DMS153 (cell line): ENCODE measurements around the gene GTF2IRD2.
"Not testable (repeated sequence)": the region's sequence is repeated elsewhere in the genome, so short reads cannot be mapped to it uniquely, and the experiment has no call there.

Experiments
- DNase-seq: peaks from one replicate; lab custom pipeline; 2025; lab: John Stamatoyannopoulos, UW

GTF2IRD2 gene

DNA sequence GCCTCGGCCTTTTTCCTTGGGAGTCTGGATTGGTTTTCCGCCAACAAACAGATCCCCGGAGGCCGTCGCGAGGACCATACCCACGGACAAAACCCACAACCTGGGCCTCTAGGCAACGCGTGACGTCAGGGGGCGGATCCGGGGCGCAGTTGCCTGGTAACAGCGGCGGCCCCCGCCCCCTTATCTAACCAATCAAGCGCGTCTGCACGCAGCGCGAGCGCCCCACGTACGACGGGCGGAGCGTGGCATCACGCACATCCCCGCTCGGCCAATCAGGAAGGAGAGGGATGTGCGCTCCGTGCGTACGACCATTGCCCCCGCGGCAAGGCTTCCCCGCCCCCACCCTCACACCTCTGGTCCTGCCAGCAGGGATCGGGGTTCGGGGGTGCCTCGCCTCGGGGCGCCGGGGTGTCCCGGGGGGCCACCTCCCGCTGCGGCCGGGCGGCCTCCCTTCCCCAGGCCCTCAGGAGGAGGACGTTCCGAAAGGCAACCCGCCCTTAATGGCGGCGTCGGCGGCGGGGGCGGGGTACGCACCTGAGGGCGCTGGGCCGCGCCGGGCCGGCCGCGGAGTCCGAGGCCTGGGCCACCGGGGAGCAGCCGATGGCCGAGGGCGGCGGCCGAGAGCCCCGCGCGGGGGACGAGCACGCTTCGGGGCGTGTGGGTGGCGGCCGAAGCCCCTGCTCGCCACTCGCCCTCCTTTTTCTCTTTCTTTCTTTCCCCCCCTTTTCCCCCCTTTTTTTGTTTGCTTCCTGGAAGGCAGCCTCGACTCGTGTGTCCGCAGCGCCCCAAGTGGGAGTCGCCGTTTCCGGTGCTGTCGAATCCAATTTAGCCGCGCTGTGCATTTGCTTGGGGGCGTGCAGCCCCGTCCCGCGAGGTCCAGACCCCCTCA, at the start of gene GTF2IRD2:
Gene GTF2IRD2 (minus strand): TSS at position 773 of the 889 bp plus-strand sequence. CDS start 15,227 bp downstream, outside the sequence.
- not testable (repeated sequence) for DNase-seq

DNA sequence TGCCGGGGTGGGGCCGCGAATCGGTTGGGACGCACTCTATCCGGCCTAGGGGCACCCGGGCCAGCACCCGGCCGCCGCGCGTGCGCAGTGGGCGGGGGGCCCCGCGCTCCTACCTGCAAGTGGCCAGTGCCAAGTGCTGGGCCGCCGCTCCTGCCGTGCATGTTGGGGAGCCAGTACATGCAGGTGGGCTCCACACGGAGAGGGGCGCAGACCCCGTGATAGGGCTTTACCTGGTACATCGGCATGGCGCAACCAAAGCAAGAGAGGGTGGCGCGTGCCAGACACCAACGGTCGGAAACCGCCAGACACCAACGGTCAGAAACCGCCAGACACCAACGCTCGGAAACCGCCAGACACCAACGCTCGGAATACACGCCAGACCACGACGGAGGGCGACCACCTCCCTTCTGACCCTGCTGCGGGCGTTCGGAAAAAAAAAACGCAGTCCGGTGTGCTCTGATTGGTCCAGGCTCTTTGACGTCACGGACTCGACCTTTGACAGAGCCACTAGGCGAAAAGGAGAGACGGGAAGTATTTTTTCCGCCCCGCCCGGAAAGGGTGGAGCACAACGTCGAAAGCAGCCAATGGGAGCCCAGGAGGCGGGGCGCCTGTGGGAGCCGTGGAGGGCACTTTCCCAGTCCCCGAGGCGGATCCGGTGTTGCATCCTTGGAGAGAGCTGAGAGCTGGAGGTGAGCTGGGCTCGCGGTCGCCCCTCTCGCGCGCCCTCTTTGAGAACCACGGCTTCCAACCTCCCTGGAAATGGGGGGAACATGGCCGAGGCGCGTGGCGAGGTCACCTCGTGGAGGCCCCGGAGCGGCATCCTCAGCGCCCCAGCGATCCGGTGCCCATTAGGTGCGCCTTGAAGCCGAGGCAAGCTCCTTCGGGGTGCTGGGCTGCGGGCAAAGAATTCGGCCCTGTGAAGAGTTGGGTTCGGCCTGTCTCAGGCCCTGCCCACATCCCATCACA, 39.0 kb upstream of the GTF2IRD2 start:
- peak; percentile 50 for DNase-seq

DNA sequence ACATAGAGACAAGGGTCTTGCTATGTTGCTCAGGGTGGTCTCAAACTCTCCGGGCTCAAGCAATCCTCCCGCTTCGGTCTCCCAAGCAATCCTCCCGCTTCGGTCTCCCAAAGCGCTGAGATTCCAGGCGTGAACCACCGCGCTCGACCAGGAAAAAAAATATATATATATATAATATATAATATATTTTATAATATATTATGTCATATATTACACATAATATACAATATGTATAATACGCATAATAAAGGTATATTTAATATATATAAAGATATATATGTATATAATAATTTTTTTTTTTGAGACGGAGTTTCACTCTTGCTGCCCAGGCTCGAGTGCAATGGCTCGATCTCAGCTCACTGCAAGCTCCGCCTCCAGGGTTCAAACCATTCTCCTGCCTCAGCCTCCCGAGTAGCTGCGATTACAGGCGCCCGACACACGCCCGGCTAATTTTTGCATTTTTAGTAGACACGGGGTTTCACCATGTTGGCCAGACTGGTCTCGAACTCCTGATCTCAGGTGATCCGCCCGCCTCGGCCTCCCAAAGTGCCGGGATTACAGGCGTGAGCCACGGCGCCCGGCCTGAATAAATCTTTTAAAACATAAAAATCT, 38.2 kb upstream of the GTF2IRD2 start:
- DNase-seq: not testable (repeated sequence)

DNA sequence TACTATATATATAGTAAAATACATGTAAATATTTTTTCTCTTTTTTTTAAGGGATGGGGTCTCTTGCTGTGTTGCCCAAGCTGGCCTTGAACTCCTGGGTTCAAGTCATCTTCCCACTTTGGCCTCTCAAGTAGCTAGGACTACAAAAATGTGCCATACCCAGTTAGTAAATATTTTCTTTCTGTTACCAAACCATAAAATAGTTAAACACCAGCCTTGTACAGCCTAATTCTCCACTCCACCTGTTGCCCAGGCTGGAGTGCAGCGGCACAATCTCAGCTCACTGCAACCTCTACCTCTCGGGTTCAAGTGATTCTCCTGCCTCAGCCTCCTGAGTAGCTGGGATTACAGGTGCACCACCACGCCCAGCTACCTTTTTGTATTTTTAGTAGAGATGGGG, 33.9 kb upstream of the GTF2IRD2 start:
- not testable (repeated sequence) for DNase-seq

DNA sequence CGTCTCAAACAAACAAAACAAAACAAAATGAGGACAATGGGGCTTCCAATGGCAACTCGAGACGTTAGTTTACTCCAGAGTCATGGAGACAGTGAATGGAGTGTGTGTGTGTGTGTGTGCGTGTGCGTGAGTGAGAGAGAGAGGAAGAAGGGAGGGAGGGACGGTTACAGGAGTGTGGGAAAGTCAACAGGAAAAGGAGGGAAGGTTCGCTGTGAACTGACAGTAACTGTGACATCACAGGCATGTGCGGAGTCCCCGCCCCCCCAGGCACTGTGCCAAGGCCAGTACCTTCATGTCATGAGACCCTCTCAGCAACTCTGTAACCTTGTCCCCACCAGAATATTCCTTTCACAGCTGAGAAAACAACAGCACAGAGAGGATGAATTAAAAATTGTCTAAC, 30.7 kb upstream of the GTF2IRD2 start:
- DNase-seq: not testable (repeated sequence)

DNA sequence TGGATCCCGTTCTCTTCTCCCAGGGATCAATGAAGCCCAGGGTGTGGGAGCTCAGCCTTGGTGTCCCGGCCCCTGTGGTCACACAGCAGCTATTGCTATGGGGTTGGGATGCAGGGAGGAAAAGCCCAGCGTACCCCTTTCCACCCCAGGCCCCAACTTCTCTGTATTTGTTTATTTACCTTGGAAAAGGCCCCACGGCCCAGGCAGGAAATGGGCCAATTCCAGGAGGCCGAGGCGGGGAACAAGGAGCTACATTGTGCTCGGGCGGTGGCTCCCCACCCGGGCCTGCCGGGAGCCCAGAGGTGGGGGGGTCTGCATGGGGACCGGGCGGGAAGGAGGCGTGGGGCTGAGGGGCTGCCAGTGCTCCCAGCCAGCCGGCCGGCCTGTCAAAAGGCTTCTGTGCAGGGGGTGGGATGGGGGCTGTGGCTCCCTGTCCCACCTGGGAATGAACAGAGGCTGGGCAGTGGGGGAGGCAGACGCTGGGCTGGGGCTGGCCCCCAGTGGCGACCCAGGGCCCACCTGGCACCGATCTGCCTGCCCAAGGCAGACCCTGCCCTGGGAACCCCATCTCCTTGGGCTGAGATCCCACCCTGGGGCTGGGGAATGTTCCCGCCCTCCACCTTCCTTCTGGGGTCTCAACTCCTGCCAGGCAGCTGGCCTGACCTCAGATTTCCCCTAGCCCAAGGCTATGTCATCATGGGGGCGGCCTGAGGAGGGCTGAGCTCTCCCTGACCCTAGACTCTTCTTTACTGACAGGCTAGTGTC, 23.5 kb upstream of the GTF2IRD2 start:
- not testable (repeated sequence) for DNase-seq

DNA sequence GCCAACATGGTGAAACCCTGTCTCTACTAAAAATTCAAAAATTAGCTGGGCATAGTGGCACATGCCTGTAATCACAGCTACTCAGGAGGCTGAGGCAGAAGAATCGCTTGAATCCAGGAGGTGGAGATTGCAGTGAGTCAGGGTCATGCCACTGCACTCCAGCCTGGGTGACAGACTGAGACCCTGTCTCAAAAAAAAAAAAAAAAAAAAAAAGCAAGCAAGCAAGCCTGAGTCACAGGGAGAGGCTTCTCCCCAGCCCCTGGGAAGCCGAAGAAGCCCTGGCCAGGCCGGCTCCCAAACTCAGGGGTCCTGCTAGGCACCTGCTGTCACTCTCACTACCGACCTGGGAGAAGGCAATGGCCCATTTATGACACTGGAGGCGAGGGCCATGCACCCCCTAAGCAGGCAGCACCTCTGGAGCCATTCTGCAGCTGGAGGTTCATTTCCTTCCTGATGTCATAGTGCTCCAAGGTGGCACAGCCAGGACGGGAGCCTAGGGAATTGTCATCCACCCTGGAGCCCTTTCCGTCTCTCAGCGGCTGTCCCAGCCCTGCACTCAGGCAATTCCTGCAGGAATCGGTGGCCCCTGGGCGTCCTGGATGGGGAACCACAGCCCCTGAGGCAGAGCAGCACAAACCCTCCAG, 22.8 kb upstream of the GTF2IRD2 start:
- not testable (repeated sequence) for DNase-seq

DNA sequence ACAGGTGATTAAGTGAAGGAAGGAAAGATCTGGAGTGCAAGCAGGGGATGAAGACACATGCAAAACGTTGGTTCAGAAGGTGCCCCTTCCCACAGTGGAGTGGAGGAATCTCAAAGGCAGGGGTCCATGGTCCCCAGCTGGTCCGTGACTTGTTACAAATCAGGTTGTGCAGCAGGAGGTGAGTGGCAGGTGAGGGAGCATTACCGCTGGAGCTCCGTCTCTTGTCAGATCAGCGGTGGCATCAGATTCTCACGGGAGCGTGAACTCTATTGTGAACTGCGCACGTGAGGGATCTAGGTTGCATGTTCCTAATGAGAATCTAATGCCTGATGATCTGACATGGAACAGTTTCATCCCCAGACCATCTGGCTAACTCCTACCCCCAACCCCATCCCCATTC, 21.1 kb upstream of the GTF2IRD2 start:
- not testable (repeated sequence) for DNase-seq

DNA sequence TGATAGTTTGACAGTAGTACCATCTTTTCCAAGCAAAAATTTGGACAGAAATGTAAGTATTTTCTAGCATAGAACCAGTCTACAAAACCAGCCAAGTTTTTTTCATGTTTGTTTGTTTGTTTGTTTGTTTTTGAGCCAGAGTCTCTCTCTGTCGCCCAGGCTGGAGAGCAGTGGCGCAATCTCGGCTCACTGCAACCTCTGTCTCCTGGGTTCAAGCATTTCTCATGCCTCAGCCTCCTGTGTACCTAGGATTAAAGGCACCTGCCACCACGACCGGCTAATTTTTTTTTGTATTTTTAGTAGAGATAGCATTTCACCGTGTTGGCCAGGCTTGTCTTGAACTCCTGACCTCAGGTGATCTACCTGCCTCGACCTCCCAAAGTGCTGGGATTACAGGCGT, 14.4 kb upstream of the GTF2IRD2 start:
- not testable (repeated sequence) for DNase-seq

DNA sequence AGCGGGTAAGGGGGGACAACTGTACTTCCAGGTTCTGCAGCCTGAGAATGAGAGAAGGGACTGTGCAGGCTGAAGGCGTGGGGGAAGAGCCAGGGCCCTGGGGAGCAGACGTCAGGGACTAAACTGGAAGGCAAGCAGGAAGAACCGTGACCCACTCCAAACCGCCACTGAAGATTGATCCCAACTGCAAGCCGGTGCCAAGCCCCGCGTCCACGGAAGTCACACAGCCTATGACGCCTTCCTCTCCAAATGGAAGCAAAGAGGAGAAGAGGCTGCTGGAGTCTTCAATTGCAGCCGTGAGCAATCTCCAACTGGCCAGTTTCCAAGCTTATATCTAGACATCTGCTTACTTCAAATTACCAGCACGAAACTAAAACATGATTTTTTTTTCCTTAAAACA, 1.6 kb downstream of the GTF2IRD2 start:
- DNase-seq: not testable (repeated sequence)

DNA sequence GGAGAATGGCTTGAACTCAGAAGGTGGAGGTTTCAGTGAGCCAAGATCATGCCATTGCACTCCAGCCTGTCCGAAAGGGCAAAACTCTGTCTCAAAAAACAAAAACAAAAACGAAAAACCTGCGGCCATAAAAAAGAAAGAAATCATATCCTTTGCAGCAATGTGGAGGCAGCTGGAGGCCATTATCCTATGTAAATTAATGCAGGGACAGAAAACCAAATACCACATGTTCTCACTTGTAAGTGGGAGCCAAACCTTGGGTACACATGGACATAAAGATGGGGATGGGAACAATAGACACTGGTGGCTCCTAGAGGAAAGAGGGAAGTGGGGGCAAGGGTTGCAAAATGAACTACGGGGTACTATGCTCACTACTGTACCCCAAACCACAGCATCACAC, 21.0 kb downstream of the GTF2IRD2 start:
- DNase-seq: not testable (repeated sequence)

DNA sequence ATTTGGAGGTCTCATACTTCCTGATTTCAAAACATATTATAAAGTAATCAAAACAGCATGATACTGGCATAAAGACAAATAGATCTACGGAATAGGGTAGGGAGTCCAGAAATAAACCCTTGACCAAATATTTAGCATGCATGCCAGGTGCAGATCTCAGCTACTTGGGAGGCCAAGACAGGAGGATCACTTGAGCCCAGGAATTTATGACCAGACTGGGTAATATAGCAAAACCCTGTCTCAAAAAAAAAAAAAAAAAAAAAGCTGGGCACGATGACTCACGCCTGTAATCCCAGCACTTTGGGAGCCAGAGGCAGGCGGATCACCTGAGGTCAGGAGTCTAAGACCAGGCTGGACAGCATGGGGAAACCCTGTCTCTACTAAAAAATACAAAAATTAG, 21.4 kb downstream of the GTF2IRD2 start:
- not testable (repeated sequence) for DNase-seq

DNA sequence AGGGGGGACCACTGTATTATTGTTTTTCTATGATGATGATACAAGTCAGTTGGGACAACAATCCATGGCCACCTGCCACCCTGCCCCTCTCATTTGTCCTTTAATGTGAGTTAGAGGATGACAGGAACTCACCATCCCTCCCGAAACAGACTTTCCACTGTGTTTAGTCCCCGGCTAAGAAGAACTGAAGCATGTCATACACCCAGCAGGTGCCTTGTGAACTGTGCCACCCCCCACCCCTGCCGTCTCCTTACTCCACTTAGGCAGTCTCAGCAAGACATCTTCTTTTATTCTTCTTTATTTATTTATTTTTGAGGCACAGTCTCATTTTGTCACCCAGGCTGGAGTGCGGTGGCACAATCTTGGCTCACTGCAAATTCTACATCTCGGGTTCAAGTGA, 30.1 kb downstream of the GTF2IRD2 start:
- DNase-seq: not testable (repeated sequence)

DNA sequence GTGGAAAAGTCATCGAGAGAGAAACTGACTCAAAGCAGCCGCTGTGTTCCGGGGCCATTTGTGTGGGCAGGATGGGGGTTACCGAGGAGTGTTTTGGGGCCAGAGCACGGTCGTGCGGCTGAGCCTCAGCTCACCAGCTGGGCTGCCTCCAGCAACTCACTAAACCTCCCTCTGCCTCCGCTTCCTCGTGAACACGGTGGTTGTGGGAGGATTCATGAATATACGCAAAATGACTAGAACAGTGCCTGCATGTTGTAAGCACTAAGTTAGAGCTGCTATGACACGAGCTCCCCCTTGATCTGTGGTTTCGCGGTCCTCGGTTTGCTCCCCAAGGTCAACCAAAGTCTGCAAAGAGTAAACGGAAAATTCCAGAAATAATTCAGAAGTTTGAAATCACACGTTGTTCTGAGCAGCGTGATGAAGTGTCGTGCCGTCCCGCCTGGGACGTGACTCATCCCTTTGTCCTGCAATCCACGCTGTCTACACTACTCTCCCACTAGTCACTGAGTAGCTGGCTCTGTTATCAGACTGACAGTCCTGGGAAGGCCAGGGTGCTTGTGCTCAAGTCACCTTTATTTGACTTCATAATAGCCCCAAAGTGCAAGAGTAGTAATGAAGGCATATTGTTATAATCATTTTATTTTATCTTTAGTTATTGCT, 31.1 kb downstream of the GTF2IRD2 start:
- DNase-seq: not testable (repeated sequence)

DNA sequence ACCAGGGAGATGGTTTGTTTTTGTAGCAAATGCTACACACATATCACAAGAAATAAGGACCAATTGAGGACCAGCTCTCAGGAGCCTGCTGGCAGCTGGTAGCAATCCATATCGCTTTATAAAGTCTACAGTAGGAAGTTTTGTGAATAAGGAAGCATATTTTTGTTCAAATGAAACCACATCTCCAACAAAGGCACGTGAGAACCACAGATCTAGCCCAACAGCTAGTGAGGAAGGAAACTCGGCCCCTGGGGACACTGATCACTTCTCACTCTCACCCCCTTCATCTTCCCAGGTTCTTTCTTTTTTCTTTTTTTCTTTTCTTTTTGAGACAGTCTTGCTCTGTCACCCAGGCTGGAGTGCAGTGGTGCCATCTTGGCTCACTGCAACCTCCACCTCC, 35.5 kb downstream of the GTF2IRD2 start:
- DNase-seq: not testable (repeated sequence)

DNA sequence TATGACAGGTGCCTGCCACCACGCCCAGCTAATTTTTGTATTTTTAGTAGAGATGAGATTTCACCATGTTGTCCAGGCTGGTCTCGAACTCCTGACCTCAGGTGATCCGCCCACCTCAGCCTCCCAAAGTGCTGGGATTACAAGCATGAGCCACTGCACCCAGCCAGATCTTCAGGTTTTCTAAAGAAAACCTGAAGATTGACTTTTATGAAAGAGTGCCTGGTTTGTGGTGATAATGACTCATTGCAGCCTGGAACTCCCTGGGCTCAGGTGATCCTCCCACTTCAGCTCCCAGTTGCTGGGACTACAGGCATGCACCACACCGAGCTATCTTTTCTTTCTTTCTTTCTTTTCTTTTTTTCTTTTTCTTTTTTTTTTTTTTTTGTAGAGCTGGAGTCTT, 52.8 kb downstream of the GTF2IRD2 start:
- not testable (repeated sequence) for DNase-seq

DNA sequence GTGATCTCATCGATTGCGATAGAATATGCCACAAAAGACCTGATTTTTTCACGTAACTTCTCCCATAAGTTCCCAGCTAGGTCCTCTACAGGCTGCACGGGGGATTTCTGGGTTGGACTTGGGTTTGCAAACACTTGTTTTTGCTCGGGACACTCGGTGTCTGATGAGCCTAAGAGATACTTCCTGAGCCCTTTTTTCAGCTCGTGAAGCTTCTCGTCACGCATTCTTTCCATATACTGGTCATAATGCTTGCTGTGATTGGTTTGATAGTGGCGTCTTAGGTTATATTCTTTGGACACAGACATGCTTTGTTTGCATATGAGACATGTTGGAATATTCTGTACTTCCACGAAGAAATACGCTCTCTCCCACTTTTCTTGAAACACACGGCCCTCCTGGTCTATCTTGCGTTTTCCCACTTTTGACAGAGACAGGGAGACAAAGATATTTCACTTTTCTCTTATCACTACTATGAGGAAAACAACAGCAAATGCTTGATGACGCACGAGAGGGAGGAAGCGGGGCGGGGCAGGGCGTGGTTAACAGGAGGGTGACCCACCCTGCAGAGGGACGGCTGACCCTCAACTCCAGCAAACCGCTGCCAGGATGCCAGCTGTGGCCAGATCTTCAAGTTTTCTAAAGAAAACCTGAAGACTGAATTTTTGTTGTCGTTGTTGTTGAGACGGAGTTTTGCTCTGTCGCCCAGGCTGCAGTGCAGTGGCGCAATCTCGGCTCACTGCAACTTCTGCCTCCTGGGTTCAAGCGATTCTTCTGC, 53.4 kb downstream of the GTF2IRD2 start:
- not testable (repeated sequence) for DNase-seq

DNA sequence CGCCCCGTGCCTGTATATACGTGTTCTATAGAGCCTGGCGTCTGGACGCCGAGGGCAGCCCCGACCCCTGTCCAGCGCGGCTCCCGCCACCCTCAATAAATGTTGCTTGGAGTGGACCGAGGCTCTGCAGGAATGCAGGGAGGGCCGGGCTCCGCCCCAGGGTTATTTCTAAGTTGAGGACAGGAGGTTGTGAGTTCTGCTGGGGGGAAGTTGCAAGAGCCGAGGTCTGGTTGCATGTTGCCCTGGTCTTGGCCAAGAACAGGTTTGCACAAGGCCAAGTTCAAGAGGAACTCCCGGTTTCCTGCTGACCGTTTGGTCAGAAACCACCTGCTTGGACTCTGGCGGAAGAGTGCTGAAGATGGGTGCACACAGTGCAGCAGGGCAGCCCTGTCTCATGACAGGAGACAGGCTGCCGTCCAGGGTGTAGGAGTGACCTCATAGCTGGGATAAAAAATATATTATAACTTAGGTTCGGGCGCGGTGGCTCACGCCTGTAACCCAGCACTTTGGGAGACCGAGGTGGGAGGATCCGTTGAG, 62.1 kb downstream of the GTF2IRD2 start:
- DNase-seq: not testable (repeated sequence)
